GM10266 (cell line): ENCODE measurements around the gene IL16.
A peak's percentile ranks its signal among the peaks of the same experiment; 100 is the strongest.

ENCODE experiments used
- DNase-seq: peaks from one replicate; pipeline ENCODE4 v3.0.0; 2012; ENCODE audit errors: extremely low spot score
- CTCF ChIP-seq: IDR thresholded peaks from 2 replicates; pipeline ENCODE4 v1.5.1; 2012; ENCODE audit warnings: mild to moderate bottlenecking, low read depth; ENCODE audit not compliant: control insufficient read depth, insufficient read depth; ENCODE audit errors: missing control alignments

The IL16 gene

GRCh38 chr15:81263477-81263876 lies 66.8 kb downstream of the IL16 start:
- TF ChIP-seq CTCF = no peak
- DNase-seq = no peak

GRCh38 chr15:81264072-81264857 lies 67.6 kb downstream of the IL16 start:
- no peak for TF ChIP-seq CTCF

GRCh38 chr15:81265256-81265943 lies 68.7 kb downstream of the IL16 start:
- TF ChIP-seq CTCF = no peak
- DNase-seq = no peak

More at GRCh38 chr15:81264072-81264857, 67.6 kb downstream of the IL16 start:
- DNase-seq = no peak

- peak; percentile 75 for DNase-seq
These were observed 69.5 kb downstream of the IL16 start for GRCh38 chr15:81265944-81266775.

GRCh38 chr15:81268340-81268739 lies 71.7 kb downstream of the IL16 start:
- TF ChIP-seq CTCF = no peak
- no peak for DNase-seq

More at GRCh38 chr15:81265944-81266775, 69.5 kb downstream of the IL16 start:
- TF ChIP-seq CTCF = peak; percentile 99

GRCh38 chr15:81268881-81269601 lies 72.4 kb downstream of the IL16 start:
- DNase-seq = no peak
- no peak for TF ChIP-seq CTCF
